K562 (cell line): ENCODE measurements around the gene MEGF11. TPM values are rescaled to one million over a fixed set of nuclear protein-coding genes. Genes with fewer than 3 reads are reported as not detected.
A peak's percentile ranks its signal among the peaks of the same experiment; 100 is the strongest.

Experiments used
- AFF1 ChIP-seq, 2 experiments: fragments of 450-650 bp; IDR thresholded peaks; 2 replicates each; pipeline ENCODE4 v1.6.1; 2018; ENCODE audit warnings: mild to moderate bottlenecking in 2 of 2, low read depth in 1 of 2; ENCODE audit not compliant: partially characterized antibody in 2 of 2
- BACH1 ChIP-seq: fragments of 200-800 bp; sonication (Bioruptor generic); IDR thresholded peaks from 2 replicates; pipeline ENCODE4 v1.6.1; 2016; ENCODE audit warnings: missing genetic modification characterization, missing compliant biosample characterization
- BRF1 ChIP-seq: IDR thresholded peaks from 3 replicates; pipeline ENCODE4 v1.6.1; 2011; ENCODE audit warnings: borderline replicate concordance, mild to moderate bottlenecking; ENCODE audit not compliant: insufficient read length; ENCODE audit errors: extremely low read depth
- CBX2 ChIP-seq: fragments of 200-600 bp; sonication (generic); IDR thresholded peaks from one replicate; pipeline ENCODE4 v1.6.1; 2012; ENCODE audit warnings: mild to moderate bottlenecking, low read length, inconsistent platforms; ENCODE audit not compliant: insufficient read depth, poor library complexity, severe bottlenecking
- GATAD2A ChIP-seq: fragments of 450-650 bp; IDR thresholded peaks from 2 replicates; pipeline ENCODE4 v1.6.1; 2017
- JUN ChIP-seq, 2 experiments: sonication (generic) in 1 of 2; formaldehyde crosslinking in 1 of 2; IDR thresholded peaks; 2 replicates each; pipeline versions ENCODE4 v1.6.1 to v1.8.0; 2012 to 2022; ENCODE audit warnings: borderline replicate concordance in 2 of 2, mild to moderate bottlenecking in 2 of 2, improper control_type of control experiment in 1 of 2, low read depth in 1 of 2, low read length in 1 of 2, missing genetic modification reagents in 1 of 2
- MBD1 ChIP-seq: fragments of 250-450 bp; sonication (Bioruptor Pico); IDR thresholded peaks from 2 replicates; pipeline ENCODE4 v1.8.0; 2022; ENCODE audit warnings: inconsistent platforms
- MLX ChIP-seq, 2 experiments: fragments of 450-650 bp in 1 of 2; sonication (generic) in 1 of 2; formaldehyde crosslinking; conservative IDR thresholded peaks; 2 replicates each; pipeline versions ENCODE4 v1.4.0 to v1.8.1; 2020 to 2022; ENCODE audit warnings: mild to moderate bottlenecking in 1 of 2, missing genetic modification reagents in 1 of 2
- PHF8 ChIP-seq: fragments of 200-600 bp; sonication (generic); IDR thresholded peaks from 2 replicates; pipeline ENCODE4 v1.6.1; 2012; ENCODE audit warnings: mixed run types, mild to moderate bottlenecking, inconsistent platforms, low read length, moderate library complexity, borderline replicate concordance
- RBFOX2 ChIP-seq: fragments of 200-400 bp; formaldehyde crosslinking; IDR thresholded peaks from 2 replicates; pipeline ENCODE4 v1.6.1; 2017; ENCODE audit warnings: low read depth, mild to moderate bottlenecking, low read length, moderate library complexity
- SAFB ChIP-seq: fragments of 200-400 bp; formaldehyde crosslinking; IDR thresholded peaks from 2 replicates; pipeline ENCODE4 v1.6.1; 2017; ENCODE audit warnings: low read depth, low read length, borderline replicate concordance
- SAP30 ChIP-seq: fragments of 200-600 bp; sonication (generic); IDR thresholded peaks from 2 replicates; pipeline ENCODE4 v1.6.1; 2012; ENCODE audit warnings: borderline replicate concordance, low read depth, mild to moderate bottlenecking, moderate library complexity, low read length, control low read depth, inconsistent platforms; ENCODE audit not compliant: insufficient read depth, poor library complexity, severe bottlenecking
- ZNF239 ChIP-seq: fragments of 250-450 bp; sonication (Bioruptor Pico); IDR thresholded peaks from 2 replicates; pipeline ENCODE4 v1.4.0; 2020; ENCODE audit warnings: mild to moderate bottlenecking
- ZNF277 ChIP-seq: fragments of 250-450 bp; sonication (Bioruptor Pico); IDR thresholded peaks from 2 replicates; pipeline ENCODE4 v1.8.0; 2022; ENCODE audit warnings: inconsistent platforms, mild to moderate bottlenecking, moderate library complexity, borderline replicate concordance
- ZNF311 ChIP-seq: fragments of 250-450 bp; sonication (Bioruptor Pico); IDR thresholded peaks from 2 replicates; pipeline ENCODE4 v1.4.0; 2020; ENCODE audit warnings: mild to moderate bottlenecking, moderate library complexity
- ZNF445 ChIP-seq: fragments of 250-450 bp; sonication (Bioruptor Pico); IDR thresholded peaks from 2 replicates; pipeline ENCODE4 v1.4.0; 2020; ENCODE audit warnings: low read depth, mild to moderate bottlenecking, moderate library complexity
- ZNF77 ChIP-seq: fragments of 250-450 bp; sonication (Bioruptor Pico); IDR thresholded peaks from 2 replicates; pipeline ENCODE4 v1.5.0; 2020
- ZSCAN32 ChIP-seq: fragments of 450-650 bp; formaldehyde crosslinking; IDR thresholded peaks from 2 replicates; pipeline ENCODE4 v1.4.0; 2020; ENCODE audit warnings: mild to moderate bottlenecking, moderate library complexity
- polyA plus RNA-seq, 8 experiments: library from polyadenylated mRNA; depleted of rRNA in 4 of 8; stranded (reverse) in 5 of 8; unstranded in 3 of 8; fragments of >200 nt; fragmentation: Nextera tagmentation in 2 of 8; fragmentation: Illumina TruSeq in 1 of 8; extraction: Ambion mirVana in 2 of 8; extraction: Trizol in 1 of 8; gene quantifications; 2 replicates each; pipeline versions ENCODE4 v1.2.1 to v1.2.3, GENCODE V29; 2011 to 2014; ENCODE audit warnings: inconsistent platforms in 1 of 8, missing spikeins in 1 of 8
- total RNA-seq, 7 experiments: library from RNA; depleted of rRNA in 6 of 7; stranded (reverse); fragments of >200 nt in 6 of 7; fragmentation: Illumina TruSeq in 2 of 7; extraction: Trizol in 2 of 7; gene quantifications; 2 replicates each; pipeline versions ENCODE4 v1.2.1 to v1.2.3, GENCODE V29; 2011 to 2021; ENCODE audit warnings: low replicate concordance in 1 of 7

MEGF11 gene
- total and polyA plus RNA-seq, 9 of the 15 experiments (the other 6 are each of a cell fraction or from before 2014, with no cell fraction given), result 0.06 to 0.23 (median 0.20) TPM; not detected in 6

- TF ChIP-seq BACH1 (tag), result no peak
- TF ChIP-seq ZNF445 (CRISPR knock-in tag), result no peak
- TF ChIP-seq ZNF239 (CRISPR knock-in tag), result no peak; the same call in 1 of the 2 replicates
- TF ChIP-seq MLX (CRISPR knock-in tag; conservative IDR thresholded peaks at IDR 0.05), result no peak
- no peak for TF ChIP-seq SAP30
- TF ChIP-seq RBFOX2, result peak; percentile 96
- peak; percentile 92 for TF ChIP-seq BRF1
- no peak; the same call in 1 of the 2 replicates for TF ChIP-seq JUN (IDR thresholded peaks at IDR 0.05; ENCODE audit: borderline replicate concordance, low read depth, low read length)
- TF ChIP-seq JUN (CRISPR knock-in tag; IDR thresholded peaks at IDR 0.05; ENCODE audit: borderline replicate concordance), result peak; percentile 19; the same call in 1 of the 2 replicates
- TF ChIP-seq CBX2, result no peak
- peak; percentile 39 to 82 for TF ChIP-seq AFF1 (IDR thresholded peaks at IDR 0.05; ENCODE audit: low read depth in 1 of 2, partially characterized antibody in 2 of 2)
- no peak for TF ChIP-seq GATAD2A
- TF ChIP-seq SAFB, result no peak
- TF ChIP-seq ZNF311, result no peak
- no peak for TF ChIP-seq ZSCAN32 (CRISPR knock-in tag)
- no peak for TF ChIP-seq MBD1 (CRISPR knock-in tag)
- no peak for TF ChIP-seq ZNF77
- peak; percentile 89 for TF ChIP-seq PHF8
- TF ChIP-seq ZNF277 (CRISPR knock-in tag), result no peak
Observed at GRCh38 chr15:65869126-65869953, 384.2 kb downstream of the MEGF11 start, which contains the start of gene RAB11A (continued).
